ENCODE measurements around the gene SNRNP27.

DNA sequence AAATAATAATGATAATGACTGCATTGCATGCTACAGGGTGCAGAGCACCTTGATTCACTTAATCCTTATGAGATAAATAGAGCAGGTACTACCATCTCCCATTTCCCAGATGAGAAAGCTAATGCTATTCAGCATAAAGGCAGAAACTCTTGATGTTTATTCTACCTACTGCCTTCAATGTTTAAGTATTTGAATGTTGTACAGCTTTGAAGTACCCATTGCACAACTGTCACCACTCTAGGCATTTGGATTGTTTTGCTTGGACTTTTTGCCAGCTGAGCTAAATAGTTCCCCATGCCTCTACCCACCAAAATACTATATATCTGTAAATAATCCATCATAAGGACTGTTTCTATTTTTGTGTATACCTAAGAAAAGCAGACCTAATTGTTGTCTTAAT is 13.5 kb downstream of the SNRNP27 start:
- TF ChIP-seq, protein P1, sequence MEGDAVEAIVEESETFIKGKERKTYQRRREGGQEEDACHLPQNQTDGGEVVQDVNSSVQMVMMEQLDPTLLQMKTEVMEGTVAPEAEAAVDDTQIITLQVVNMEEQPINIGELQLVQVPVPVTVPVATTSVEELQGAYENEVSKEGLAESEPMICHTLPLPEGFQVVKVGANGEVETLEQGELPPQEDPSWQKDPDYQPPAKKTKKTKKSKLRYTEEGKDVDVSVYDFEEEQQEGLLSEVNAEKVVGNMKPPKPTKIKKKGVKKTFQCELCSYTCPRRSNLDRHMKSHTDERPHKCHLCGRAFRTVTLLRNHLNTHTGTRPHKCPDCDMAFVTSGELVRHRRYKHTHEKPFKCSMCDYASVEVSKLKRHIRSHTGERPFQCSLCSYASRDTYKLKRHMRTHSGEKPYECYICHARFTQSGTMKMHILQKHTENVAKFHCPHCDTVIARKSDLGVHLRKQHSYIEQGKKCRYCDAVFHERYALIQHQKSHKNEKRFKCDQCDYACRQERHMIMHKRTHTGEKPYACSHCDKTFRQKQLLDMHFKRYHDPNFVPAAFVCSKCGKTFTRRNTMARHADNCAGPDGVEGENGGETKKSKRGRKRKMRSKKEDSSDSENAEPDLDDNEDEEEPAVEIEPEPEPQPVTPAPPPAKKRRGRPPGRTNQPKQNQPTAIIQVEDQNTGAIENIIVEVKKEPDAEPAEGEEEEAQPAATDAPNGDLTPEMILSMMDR (IDR thresholded peaks at IDR 0.05), result no peak
- TF ChIP-seq POLR2A (IDR thresholded peaks at IDR 0.05), result no peak

Data from stomach (tissue), 4 donors.